Mucosa of descending colon (tissue), 3 donors: ENCODE results near the gene DGKB. TPM values are rescaled to one million over a fixed set of nuclear protein-coding genes. Genes with fewer than 3 reads are reported as not detected.

Experiments used
- ATAC-seq: fragments of 200-7000 bp; cut with Tn5 transposase; one replicate; pipeline ENCODE4 v1.9.1; 2020; ENCODE audit warnings: mild to moderate bottlenecking, moderate library complexity
- DNase-seq, 3 donors: peaks; one replicate each; pipeline ENCODE4 v3.0.0-alpha.2; 2020
- H3K36me3 ChIP-seq: fragments of 200-600 bp; one replicate; pipeline ENCODE4 v1.8.0; 2021; ENCODE audit warnings: low read depth, mild to moderate bottlenecking
- H3K4me1 ChIP-seq: fragments of 200-600 bp; one replicate; pipeline ENCODE4 v1.8.0; 2021; ENCODE audit warnings: low read depth, mild to moderate bottlenecking
- H3K4me3 ChIP-seq: fragments of 200-600 bp; one replicate; pipeline ENCODE4 v1.8.0; 2021; ENCODE audit warnings: mild to moderate bottlenecking
- H3K9me3 ChIP-seq: fragments of 200-600 bp; one replicate; pipeline ENCODE4 v1.8.0; 2021; ENCODE audit warnings: mild to moderate bottlenecking
- intact Hi-C, 2 donors: fragments of 100-400 bp; cut with DNase I in 1 of 2; cut with micrococcal nuclease in 1 of 2; formaldehyde crosslinking; loops; one replicate each; pipeline versions ENCODE4 v1.11.0 to v1.11.1; 2022; cut with DNase I, micrococcal nuclease
- total RNA-seq, 3 donors: library from RNA; stranded (reverse); fragmentation: NEBNext Ultra II Directional in 2 of 3; extraction: Animal tissue kit (Norgen Biotek cat#: 25700) in 2 of 3; gene quantifications; one replicate each; pipeline versions ENCODE4 v1.2.1 to v1.2.4, GENCODE V29; 2021 to 2023
- TF ChIP-seq, protein P1 (sequence below): fragments of 200-600 bp; IDR thresholded peaks from one replicate; pipeline ENCODE4 v1.8.0; 2022; ENCODE audit warnings: antibody characterized with exemption, mild to moderate bottlenecking
- donor health status: DM: no; HTN: no; CAD: no; lungs with moderate emphysema.
- donor health status: DM: no; HTN: no; CAD: no.
- donor health status: DM: no; HTN: yes; CAD: no.

DGKB gene
- total RNA-seq, 3 donors from 2014 or later = 0.19 to 5.6 (median 0.78) TPM

DNA sequence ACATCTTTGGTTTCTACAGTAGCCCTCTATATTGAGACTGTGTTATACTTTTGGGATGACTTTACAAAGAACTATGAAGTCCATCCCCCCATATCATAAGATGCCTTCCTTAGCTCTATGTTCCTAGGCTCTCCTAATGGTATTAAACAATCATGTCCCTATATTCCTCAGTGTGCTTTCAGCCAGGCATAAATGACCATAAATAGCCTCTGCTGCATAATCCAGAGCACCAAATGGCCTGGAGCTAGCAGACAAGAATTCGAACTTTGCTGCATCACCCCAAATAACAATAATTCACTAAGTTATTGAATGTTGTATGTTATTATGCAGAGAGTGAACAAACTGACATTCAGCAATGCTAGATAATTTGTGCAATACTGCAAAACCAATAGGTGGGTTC lies 405.2 kb downstream of the DGKB start:
- intact Hi-C loops = no loop called here
- no peak overlapping the region for H3K4me3 ChIP-seq
- H3K4me1 ChIP-seq = no peaks in the 10 kb centered on the region
- H3K36me3 ChIP-seq = no peaks in the 10 kb centered on the region
- no peak for DNase-seq
- H3K9me3 ChIP-seq = no peaks in the 10 kb centered on the region
- no peak for ATAC-seq
- TF ChIP-seq, protein P1, sequence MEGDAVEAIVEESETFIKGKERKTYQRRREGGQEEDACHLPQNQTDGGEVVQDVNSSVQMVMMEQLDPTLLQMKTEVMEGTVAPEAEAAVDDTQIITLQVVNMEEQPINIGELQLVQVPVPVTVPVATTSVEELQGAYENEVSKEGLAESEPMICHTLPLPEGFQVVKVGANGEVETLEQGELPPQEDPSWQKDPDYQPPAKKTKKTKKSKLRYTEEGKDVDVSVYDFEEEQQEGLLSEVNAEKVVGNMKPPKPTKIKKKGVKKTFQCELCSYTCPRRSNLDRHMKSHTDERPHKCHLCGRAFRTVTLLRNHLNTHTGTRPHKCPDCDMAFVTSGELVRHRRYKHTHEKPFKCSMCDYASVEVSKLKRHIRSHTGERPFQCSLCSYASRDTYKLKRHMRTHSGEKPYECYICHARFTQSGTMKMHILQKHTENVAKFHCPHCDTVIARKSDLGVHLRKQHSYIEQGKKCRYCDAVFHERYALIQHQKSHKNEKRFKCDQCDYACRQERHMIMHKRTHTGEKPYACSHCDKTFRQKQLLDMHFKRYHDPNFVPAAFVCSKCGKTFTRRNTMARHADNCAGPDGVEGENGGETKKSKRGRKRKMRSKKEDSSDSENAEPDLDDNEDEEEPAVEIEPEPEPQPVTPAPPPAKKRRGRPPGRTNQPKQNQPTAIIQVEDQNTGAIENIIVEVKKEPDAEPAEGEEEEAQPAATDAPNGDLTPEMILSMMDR = no peak

- no peak for DNase-seq
Observed at GRCh38 chr7:14495633-14496032, 406.9 kb downstream of the DGKB start.

DNA sequence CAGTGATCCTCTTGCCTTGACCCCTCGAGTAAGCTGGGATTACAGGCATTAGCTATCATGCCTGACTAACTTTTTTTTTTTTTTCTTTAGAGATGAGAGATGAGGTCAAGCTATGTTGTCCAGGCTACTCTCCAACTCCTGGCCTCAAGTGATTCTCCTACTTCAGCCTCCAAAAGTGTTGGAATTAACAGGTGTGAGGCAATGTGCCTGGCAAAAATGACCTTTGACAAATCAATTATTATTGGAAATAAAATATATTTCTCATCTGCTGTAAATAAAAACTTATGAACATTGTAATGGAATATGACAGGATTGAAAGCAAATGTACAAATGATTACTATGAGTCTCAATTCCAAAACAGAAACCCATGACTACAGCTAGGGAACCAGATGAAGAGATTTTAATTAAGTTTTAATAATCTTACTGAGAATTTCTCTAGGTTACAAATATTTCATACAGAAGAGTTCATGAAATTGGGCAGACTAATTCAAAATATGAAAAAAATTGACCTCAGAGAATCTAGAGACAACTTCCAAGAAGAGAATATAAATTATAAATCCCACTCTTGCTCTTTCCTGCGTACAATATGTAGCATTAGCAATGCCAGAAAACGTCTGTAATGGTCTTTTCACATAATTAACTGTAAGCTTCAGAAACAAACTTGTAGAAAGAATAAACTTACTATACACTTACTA lies 414.7 kb downstream of the DGKB start:
- Histone ChIP-seq H3K4me1 (no peaks in the 10 kb centered on the region), H3K4me3 (no peak overlapping the region), H3K36me3 (no peaks in the 10 kb centered on the region), H3K9me3 (no peaks in the 10 kb centered on the region)
- intact Hi-C loops = no loop called here
- DNase-seq (no peak), ATAC-seq (no peak)
- TF ChIP-seq, protein P1 = no peak

More at GRCh38 chr7:14495633-14496032, 406.9 kb downstream of the DGKB start:
- intact Hi-C loops = no loop called here
- TF ChIP-seq, protein P1 = no peak
- Histone ChIP-seq H3K36me3 (no peaks in the 10 kb centered on the region), H3K4me1 (no peaks in the 10 kb centered on the region), H3K9me3 (no peaks in the 10 kb centered on the region), H3K4me3 (no peak overlapping the region)
- ATAC-seq = no peak

DNA sequence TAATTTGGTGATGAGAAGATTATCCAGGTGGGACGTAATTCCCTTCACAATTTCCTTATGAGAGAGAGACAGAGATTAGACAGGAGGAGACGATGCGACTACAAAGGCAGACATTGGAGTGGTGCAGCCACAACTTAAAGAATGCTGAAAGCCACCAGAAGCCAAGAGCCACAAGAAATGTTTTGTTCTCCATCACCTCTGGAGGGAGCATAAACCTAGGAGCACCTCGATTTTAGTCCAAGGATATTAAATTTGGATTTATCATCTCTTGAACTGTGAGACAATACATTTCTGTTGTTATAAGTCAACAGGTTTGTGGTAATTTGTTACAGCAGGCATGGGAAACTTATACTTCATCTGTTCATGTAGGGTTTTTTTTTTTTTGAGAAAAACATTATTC lies 418.9 kb downstream of the DGKB start:
- DNase-seq (no peak), ATAC-seq (no peak)
- no peak overlapping the region for H3K4me3 ChIP-seq
- TF ChIP-seq, protein P1 = no peak
- no peaks in the 10 kb centered on the region for H3K36me3 ChIP-seq
- H3K4me1 ChIP-seq = no peaks in the 10 kb centered on the region
- H3K9me3 ChIP-seq = no peaks in the 10 kb centered on the region
- intact Hi-C loops = no loop called here

DNA sequence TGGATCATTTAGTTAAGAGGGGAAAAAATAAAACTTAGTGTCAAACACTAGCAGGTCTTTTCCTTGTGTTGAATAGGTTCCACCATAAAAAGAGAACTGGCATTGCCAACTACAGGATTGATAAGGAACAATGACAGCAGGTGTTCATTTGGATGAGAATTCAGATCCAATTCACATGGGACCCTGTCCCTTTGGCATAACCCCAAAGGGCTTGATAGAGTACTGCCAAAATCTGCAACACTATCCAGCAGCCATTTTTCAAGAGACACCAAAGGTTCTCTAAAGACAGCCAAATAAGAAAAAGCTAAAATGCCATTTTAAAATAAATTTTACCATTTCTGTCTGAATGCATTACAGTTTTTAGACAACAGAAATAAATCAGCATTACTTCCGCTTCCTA lies 422.3 kb downstream of the DGKB start:
- TF ChIP-seq, protein P1 = no peak
- Histone ChIP-seq H3K4me3 (no peak overlapping the region), H3K36me3 (no peaks in the 10 kb centered on the region), H3K9me3 (no peaks in the 10 kb centered on the region), H3K4me1 (no peaks in the 10 kb centered on the region)
- ATAC-seq (no peak), DNase-seq (no peak)
- intact Hi-C loops = no loop called here
